HL-60 (cell line): ENCODE measurements around the gene UBL3.

Experiments used
- CTCF ChIP-seq: IDR thresholded peaks from one replicate; pipeline ENCODE4 v1.5.1; 2011; ENCODE audit warnings: low read length, control low read depth, inconsistent platforms; ENCODE audit not compliant: insufficient read depth
- GABPA ChIP-seq: IDR thresholded peaks from 2 replicates; pipeline ENCODE4 v1.6.1; 2012; ENCODE audit warnings: low read depth
- POLR2AphosphoS5 ChIP-seq: IDR thresholded peaks from 2 replicates; pipeline ENCODE4 v1.6.1; 2012; ENCODE audit warnings: low read depth
- REST ChIP-seq: IDR thresholded peaks from 2 replicates; pipeline ENCODE4 v1.6.1; 2012; ENCODE audit warnings: low read depth; ENCODE audit not compliant: insufficient replicate concordance
- SPI1 ChIP-seq: IDR thresholded peaks from 2 replicates; pipeline ENCODE4 v1.6.1; 2012; ENCODE audit warnings: low read depth, mild to moderate bottlenecking, borderline replicate concordance

GRCh38 chr13:29840585-29840984 is 9.8 kb downstream of the UBL3 start:
- TF ChIP-seq POLR2AphosphoS5 (no peak), CTCF (no peak), SPI1 (no peak), REST (no peak), GABPA (no peak)
